ENCODE results near the gene BCR. TPM values are rescaled to one million over a fixed set of nuclear protein-coding genes. Genes with fewer than 3 reads are reported as not detected.

The BCR gene
- total and polyA plus RNA-seq, 2 donors (not counting 1 experiment from before 2014, with no cell fraction given), result 30.2 to 46.4 TPM

- no peaks in the 10 kb centered on the region for H3K9me3 Mint-ChIP-seq (ENCODE audit: insufficient read depth)
- no peaks in the 10 kb centered on the region for H3K4me1 Mint-ChIP-seq
- peaks cover 0 to 6% (median 0%) of the 10 kb centered on the region in 4 experiments for H3K27me3 ChIP-seq (replicated peaks in 1 of 4; ENCODE audit: control extremely low read depth in 1 of 4, control insufficient read depth in 3 of 4, insufficient read depth in 4 of 4, low read length in 3 of 4)
- ATAC-seq (ENCODE audit: low read depth), result no peak
- no peaks in the 10 kb centered on the region for H3K79me2 ChIP-seq (ENCODE audit: control insufficient read depth, insufficient read depth, low read length)
- no peak overlapping the region for H3K4me3 ChIP-seq (ENCODE audit: control extremely low read depth in 1 of 5, extremely low read depth in 1 of 5, insufficient read depth in 1 of 5, low read depth in 2 of 5, low read length in 4 of 5)
- peaks cover 25% of the 10 kb centered on the region for H3K27me3 Mint-ChIP-seq
- no peak overlapping the region for H3K27ac Mint-ChIP-seq
- 88% methylated on average over 4 of the region's 5 CpGs for WGBS (ENCODE audit: insufficient coverage)
- no peaks in the 10 kb centered on the region for H3K4me1 ChIP-seq (ENCODE audit: control insufficient read depth in 2 of 2, insufficient read depth in 2 of 2, low read length in 2 of 2)
- ChIA-PET POLR2A (no interaction called here), CTCF (interaction anchor here (1.4 kb wide), 1 partner anchor 26 kb away, joined by 4 read pairs; no protein-coding TSS in a partner anchor)
- no peaks in the 10 kb centered on the region for H4K20me1 ChIP-seq (ENCODE audit: control insufficient read depth, insufficient read depth, low read length, poor library complexity, severe bottlenecking)
- H3K4me3 Mint-ChIP-seq, result no peak overlapping the region
- TF ChIP-seq CTCF (IDR thresholded peaks at IDR 0.05) (no peak), EZH2 (IDR thresholded peaks at IDR 0.05; ENCODE audit: borderline replicate concordance, insufficient read depth, low read depth, low read length, poor library complexity, severe bottlenecking) (no peak)
- no peak overlapping the region for H2AFZ ChIP-seq (ENCODE audit: insufficient read depth, low read depth, low read length, poor library complexity, severe bottlenecking)
- no peak overlapping the region for H3K27ac ChIP-seq (ENCODE audit: low read length in 2 of 2)
- no peak overlapping the region for H3K9ac ChIP-seq (ENCODE audit: low read length)
- H3K36me3 ChIP-seq (replicated peaks in 1 of 2; ENCODE audit: control extremely low read depth in 1 of 2, control insufficient read depth in 1 of 2, extremely low read depth in 1 of 2, insufficient read depth in 2 of 2, low read length in 1 of 2), result no peaks in the 10 kb centered on the region
- DNase-seq, result no peak
- intact Hi-C loops (cut with micrococcal nuclease), result no loop called here
- H3K9me3 ChIP-seq (ENCODE audit: control extremely low read depth in 1 of 3, control insufficient read depth in 2 of 3, insufficient read depth in 1 of 3, low read length in 2 of 3), result no peaks in the 10 kb centered on the region
- H3K4me2 ChIP-seq (replicated peaks; ENCODE audit: low read depth, low read length, poor library complexity, severe bottlenecking), result no peak overlapping the region
Observed at GRCh38 chr22:23359583-23360123, 179.3 kb downstream of the BCR start.

GRCh38 chr22:23361676-23362075 lies 181.4 kb downstream of the BCR start:
- Histone ChIP-seq H3K4me3 (ENCODE audit: control extremely low read depth in 1 of 5, extremely low read depth in 1 of 5, insufficient read depth in 1 of 5, low read depth in 2 of 5, low read length in 4 of 5) (no peak overlapping the region), H3K79me2 (ENCODE audit: control insufficient read depth, insufficient read depth, low read length) (no peaks in the 10 kb centered on the region), H3K9me3 (ENCODE audit: control extremely low read depth in 1 of 3, control insufficient read depth in 2 of 3, insufficient read depth in 1 of 3, low read length in 2 of 3) (no peaks in the 10 kb centered on the region), H3K4me2 (replicated peaks; ENCODE audit: low read depth, low read length, poor library complexity, severe bottlenecking) (no peak overlapping the region), H3K27me3 (replicated peaks in 1 of 4; ENCODE audit: control extremely low read depth in 1 of 4, control insufficient read depth in 3 of 4, insufficient read depth in 4 of 4, low read length in 3 of 4) (peaks cover 0 to 7% (median 0%) of the 10 kb centered on the region in 4 experiments), H2AFZ (ENCODE audit: insufficient read depth, low read depth, low read length, poor library complexity, severe bottlenecking) (no peak overlapping the region), H4K20me1 (ENCODE audit: control insufficient read depth, insufficient read depth, low read length, poor library complexity, severe bottlenecking) (no peaks in the 10 kb centered on the region), H3K9ac (ENCODE audit: low read length) (no peak overlapping the region), H3K4me1 (ENCODE audit: control insufficient read depth in 2 of 2, insufficient read depth in 2 of 2, low read length in 2 of 2) (no peaks in the 10 kb centered on the region), H3K36me3 (replicated peaks in 1 of 2; ENCODE audit: control extremely low read depth in 1 of 2, control insufficient read depth in 1 of 2, extremely low read depth in 1 of 2, insufficient read depth in 2 of 2, low read length in 1 of 2) (no peaks in the 10 kb centered on the region), H3K27ac (ENCODE audit: low read length in 2 of 2) (no peak overlapping the region)
- ATAC-seq (ENCODE audit: low read depth), result no peak
- no peak for TF ChIP-seq CTCF (IDR thresholded peaks at IDR 0.05)
- TF ChIP-seq EZH2 (IDR thresholded peaks at IDR 0.05; ENCODE audit: borderline replicate concordance, insufficient read depth, low read depth, low read length, poor library complexity, severe bottlenecking), result no peak
- H3K4me1 Mint-ChIP-seq, result no peaks in the 10 kb centered on the region
- no peak overlapping the region for H3K4me3 Mint-ChIP-seq
- no peak for DNase-seq
- POLR2A ChIA-PET, result no interaction called here
- peaks cover 23% of the 10 kb centered on the region for H3K27me3 Mint-ChIP-seq
- no peaks in the 10 kb centered on the region for H3K9me3 Mint-ChIP-seq (ENCODE audit: insufficient read depth)
- CTCF ChIA-PET, result interaction anchor here (1.0 kb wide), 1 partner anchor 10 kb away, joined by 3 read pairs; no protein-coding TSS in a partner anchor
- intact Hi-C loops (cut with micrococcal nuclease), result no loop called here
- H3K27ac Mint-ChIP-seq, result no peak overlapping the region

Measured in B cell (primary cell).